Right ventricle myocardium superior (tissue), 1 donor: ENCODE results near the gene PCNT. TPM values are rescaled to one million over a fixed set of nuclear protein-coding genes. Genes with fewer than 3 reads are reported as not detected.
A peak's percentile ranks its signal among the peaks of the same experiment; 100 is the strongest.
"Not testable (repeated sequence)": the region's sequence is repeated elsewhere in the genome, so short reads cannot be mapped to it uniquely, and the experiment has no call there.

Source experiments
- ATAC-seq: fragments of 200-7000 bp; cut with Tn5 transposase; one replicate; pipeline ENCODE4 v1.9.1; 2020; ENCODE audit warnings: mild to moderate bottlenecking; ENCODE audit not compliant: poor library complexity
- DNase-seq: peaks from one replicate; pipeline ENCODE4 v3.0.0-alpha.2; 2020
- intact Hi-C: fragments of 100-400 bp; cut with DNase I; formaldehyde crosslinking; loops from one replicate; pipeline ENCODE4 v1.11.2; 2022
- total RNA-seq: library from RNA; stranded (reverse); fragmentation: NEBNext Ultra II Directional; extraction: Animal tissue kit (Norgen Biotek cat#: 25700); gene quantifications from one replicate; pipeline ENCODE4 v1.2.1, GENCODE V29; 2021
- donor health status: DM: no; HTN: yes; CAD: no; lungs with severe emphysema.

The PCNT gene
- total RNA-seq, 1 donor from 2014 or later, result 28.9 TPM

DNA sequence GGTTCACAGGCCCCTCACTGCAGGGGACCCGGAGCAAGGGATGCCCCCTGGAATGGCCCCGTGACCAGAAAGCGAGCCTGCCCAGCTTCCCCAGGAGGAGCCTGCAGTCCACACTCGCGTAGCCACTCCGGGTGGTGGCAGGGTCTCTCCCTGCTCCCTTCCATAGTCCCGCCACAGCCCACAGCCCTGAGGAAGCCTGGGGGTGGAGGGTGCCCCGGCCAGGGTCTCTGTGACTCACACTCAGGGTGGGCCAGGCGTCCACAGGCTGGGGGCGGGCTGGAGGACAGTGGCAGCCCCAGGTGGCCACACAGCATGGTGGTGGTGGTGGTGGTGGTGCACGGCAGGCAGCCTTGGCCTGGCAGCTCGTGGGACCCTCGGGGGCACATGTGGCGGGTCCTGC lies 22.2 kb upstream of the PCNT start:
- ATAC-seq (no peak), DNase-seq (no peak)
- intact Hi-C loops, result no loop called here

DNA sequence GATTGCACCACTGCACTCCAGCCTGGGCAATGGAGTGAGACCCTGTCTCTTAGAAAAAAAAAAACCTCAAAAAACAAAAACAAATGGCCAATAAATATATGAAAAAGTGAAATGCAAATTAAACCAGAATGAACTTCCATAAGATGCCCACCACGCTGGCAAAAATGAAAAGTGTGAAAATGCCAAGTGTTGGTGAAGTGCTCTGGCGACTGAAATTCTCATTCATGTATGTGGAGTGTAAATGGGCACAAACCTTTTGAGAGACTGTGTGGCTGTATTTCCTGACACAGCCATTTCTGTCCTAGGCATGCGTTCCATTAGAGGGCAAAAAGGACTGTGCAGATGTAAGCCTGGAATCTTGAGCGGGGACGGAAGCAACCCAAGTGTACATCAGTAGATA lies 19.5 kb upstream of the PCNT start:
- intact Hi-C loops, result no loop called here
- ATAC-seq, result no peak

DNA sequence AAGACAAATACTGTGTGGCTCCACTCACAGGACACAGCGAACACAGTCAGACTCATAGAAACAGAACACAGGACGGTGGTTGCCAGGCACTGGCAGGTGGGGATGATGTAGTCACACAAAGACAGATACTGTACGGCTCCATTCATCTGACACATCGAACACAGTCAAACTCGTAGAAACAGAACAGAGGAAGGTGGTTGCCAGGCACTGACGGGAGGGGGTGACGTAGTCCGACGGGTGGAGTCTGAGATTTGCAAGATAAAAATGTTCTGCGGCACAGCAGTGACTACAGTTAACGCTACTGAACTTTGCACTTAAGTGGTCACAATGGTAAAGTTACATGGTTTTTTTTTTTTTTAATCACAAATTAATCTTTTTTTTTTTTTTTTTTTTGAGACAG lies 19.0 kb upstream of the PCNT start:
- intact Hi-C loops, result no loop called here
- ATAC-seq (no peak), DNase-seq (peak; percentile 15)

More for the DNA sequence above, 19.5 kb upstream of the PCNT start:
- peak; percentile 0 for DNase-seq

DNA sequence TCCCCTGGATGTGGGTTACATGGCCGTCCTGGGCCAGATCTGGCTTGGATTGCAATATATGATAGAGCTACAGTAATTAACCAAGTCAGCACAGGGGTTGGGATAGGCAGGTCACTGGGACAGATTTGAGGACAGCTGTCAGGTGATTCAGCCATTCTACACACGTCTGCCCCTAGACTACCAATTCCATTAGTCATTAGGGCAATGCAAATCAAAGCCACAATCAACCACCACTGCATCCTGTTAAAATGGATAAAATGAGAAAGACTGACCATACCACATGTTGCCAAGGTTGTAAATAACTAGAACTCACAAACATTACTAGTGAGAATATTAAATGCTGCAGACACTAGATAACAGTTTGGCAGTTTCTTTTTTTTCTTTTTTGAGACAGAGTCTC lies 16.3 kb upstream of the PCNT start:
- DNase-seq (peak; percentile 5), ATAC-seq (no peak)
- intact Hi-C loops, result no loop called here

DNA sequence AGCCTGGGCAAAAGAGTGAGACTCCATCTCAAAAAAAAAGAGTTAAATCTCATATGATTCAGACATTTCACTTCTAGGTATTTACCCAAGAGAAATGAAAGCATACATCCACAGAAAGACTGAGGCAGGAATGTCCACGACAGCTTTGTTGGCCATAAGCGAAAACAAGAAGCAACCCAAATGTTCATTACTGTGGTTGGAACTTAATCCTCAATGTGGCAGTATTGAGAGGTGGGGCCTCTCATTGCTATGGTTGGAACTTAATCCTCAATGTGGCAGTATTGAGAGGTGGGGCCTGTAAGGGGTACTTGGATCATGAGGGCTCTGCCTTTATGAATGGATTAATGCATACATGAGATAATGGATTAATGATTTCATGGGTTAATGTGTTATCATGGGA lies 15.5 kb upstream of the PCNT start:
- no peak for DNase-seq
- intact Hi-C loops, result no loop called here
- no peak for ATAC-seq

DNA sequence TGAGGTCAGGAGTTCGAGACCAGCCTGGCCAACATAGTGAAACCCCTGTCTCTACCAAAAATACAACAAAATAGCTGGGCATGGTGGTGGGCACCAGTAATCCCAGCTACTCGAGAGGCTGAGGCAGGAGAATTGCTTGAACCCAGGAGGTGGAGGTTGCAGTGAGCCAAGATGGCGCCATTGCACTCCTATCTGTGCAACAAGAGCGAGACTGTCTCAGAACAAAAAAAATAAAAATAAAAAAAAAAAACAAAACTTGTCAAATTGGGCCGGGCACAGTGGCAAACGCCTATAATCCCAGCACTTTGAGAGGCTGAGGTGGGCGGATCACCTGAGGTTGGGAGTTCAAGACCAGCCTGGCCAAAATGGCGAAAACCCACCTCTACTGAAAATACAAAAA lies 13.7 kb upstream of the PCNT start:
- intact Hi-C loops, ATAC-seq, DNase-seq: not testable (repeated sequence)

DNA sequence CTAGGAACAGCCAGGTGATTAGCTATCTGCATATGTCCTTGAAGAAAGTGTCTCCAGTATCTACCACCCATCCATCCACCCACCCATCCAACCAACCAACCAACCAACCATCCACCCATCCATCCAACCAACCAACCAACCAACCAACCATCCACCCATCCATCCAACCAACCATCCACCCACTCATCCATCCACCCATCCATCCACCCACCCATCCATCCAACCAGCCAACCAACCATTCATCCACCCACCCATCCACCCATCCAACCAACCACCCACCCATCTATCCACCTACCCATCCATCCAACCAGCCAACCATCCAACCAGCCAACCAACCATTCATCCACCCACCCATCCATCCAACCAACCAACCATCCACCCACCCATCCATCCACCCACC lies 12.4 kb upstream of the PCNT start:
- no peak for ATAC-seq
- intact Hi-C loops, result no loop called here

DNA sequence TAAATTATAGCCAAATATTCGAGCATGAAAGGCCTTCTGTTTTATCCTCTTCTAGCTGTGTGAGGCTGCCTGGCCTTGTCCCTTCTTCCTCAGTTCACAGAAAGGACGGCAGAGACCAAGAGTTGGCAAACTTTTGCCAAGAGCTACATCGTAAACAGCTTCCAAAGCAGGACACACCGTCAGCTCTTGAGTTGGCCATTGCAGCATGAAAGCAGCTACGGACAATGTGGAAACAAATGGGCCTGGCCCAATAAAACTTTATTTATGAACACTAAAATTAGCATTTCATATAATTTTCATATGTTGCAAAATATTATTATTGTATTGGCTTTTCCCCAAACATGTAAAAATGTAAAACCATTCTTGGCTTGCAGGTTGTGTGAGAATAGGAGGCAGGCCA lies 11.0 kb upstream of the PCNT start:
- DNase-seq, result no peak
- ATAC-seq, result no peak
- intact Hi-C loops, result no loop called here

More for the DNA sequence above, 12.4 kb upstream of the PCNT start:
- DNase-seq, result no peak

DNA sequence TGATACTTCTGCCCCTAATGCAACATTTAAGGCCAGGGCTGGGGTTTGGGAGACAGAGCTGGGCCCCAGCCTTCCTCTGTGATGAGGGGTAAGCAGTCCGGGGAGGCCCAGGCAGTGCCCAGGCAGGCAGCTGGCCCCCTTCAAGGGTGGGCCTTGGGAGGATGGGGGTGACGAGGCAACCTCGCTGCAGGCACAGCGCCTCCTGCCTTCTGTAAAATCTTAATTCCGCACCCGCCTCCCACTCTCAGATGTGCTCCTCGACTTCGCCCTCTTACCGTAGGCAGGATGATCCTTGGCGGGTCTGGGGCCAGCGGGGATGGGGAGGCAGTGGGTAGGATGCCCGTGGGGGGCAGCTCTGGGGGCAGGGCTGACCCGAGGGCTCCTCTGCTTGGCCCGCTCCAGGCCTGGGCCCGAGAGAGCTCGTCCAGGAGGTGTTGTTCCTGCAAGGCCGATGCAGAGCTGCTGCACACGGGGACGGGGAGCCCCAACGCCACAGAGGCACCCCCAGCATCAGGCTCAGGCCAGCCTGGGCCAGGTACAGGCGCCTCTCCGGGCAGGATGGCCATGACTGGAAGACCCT lies 9.4 kb upstream of the PCNT start:
- intact Hi-C loops, result no loop called here

DNA sequence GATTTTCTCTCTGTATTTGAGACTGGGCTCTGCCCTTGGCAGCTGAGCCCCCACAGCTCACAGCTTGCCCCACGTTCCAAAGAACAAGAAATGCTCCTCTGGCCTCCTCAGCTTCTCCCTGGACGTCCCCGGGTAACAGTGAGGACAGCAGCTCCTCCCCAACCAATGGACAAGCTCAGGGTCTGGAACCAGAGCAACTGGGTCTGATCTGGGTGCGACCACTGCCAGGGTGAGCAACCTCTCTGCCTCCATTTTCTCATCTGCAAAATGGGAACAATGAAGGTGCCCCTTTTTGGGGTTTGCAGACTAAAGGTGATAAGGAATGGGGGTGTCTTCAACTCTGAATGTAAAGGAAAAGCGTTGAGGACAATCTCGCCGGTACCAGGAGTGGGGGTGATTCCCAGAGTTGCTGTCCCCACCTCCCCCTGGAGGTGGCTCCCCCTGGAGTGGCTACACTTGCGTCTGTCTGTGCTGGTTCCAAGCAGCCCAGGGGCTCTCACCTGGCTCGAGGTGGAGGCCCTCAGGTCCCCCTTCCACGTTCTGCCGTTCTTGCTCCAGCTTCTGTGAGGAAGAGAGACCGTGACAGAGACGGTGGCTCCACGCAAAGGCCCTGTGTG lies 7.1 kb upstream of the PCNT start:
- no peak for DNase-seq
- intact Hi-C loops, result no loop called here
- no peak for ATAC-seq

More for the DNA sequence above, 9.4 kb upstream of the PCNT start:
- ATAC-seq (no peak), DNase-seq (no peak)

DNA sequence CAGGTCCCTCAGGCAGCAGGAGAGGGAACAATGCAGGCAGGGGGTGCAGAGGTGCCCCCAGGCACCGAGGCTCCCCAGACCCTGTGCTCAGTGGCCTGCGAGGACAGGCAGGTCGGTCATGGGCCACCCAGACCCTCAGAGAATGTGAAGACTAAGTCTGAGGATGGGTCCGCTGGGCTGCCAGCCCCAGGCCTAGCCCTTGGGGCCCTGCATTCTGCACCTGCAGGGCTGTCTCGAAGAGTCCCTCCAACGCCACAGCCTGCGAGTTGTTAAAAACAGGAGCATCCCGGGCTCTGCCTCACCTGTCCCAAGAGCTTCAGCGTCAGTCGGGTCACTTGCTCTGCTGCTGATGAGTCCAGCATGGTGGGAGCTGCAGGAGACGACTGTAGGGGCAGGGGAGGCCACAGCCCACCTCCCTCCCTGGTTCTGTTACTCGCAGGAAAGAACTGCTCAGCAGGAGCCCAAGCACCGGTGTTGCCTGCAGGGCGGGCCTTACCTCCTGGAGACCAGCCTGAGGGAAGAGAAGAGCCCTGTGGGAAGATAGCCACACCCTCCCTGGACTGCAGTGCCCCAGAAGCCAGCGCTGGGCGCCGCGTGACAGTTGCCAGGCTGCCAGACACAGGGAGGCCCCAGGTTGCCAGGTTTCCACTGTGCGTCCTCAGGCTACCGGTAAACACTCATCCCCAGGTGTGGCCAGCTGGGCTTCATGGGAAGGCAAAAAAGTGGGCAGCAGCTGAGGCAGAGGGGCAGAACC lies 6.1 kb upstream of the PCNT start:
- intact Hi-C loops, result no loop called here
- ATAC-seq (peak; percentile 88), DNase-seq (peak; percentile 75)

DNA sequence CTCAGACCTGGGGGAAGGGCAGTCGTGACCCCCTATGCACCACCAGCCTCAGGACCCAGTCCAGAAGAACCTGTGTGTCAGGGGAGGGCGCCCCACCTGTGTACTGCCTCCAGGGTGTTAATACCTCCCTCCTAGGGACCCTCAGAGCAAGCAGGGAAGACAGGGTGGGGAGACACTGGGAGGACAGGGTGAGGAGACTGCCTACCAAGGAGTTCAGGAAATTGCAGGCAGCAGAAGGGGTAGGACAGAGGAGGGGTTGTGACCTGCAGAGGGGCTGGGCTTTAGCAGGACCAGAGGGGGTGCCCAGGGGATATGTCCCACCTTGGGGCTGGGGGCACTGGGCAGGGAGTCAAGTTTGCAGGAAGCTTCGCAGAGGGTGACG lies 5.5 kb upstream of the PCNT start:
- ATAC-seq, result no peak

DNA sequence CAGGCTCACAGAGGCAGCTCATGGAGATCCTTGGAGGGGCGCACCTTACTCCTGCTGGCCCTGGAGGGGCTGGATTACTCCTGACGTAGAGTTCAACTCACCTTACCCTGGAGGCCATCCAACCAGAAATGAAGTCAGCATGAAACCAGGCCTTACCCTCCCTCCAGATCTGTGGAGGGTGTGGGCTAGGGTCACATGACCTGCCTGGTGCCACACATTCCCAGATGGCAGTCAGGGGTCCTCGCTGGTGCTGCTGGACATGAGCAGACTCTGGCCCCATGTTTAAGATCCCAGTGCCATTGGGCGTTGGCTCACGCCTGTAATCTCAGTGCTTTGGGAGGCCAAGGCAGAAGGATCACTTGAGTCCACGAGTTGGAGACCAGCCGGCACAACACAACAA lies 4.8 kb upstream of the PCNT start:
- DNase-seq (peak; percentile 10), ATAC-seq (no peak)
- intact Hi-C loops, result no loop called here

More for the DNA sequence above, 5.5 kb upstream of the PCNT start:
- DNase-seq, result no peak
- intact Hi-C loops, result no loop called here

DNA sequence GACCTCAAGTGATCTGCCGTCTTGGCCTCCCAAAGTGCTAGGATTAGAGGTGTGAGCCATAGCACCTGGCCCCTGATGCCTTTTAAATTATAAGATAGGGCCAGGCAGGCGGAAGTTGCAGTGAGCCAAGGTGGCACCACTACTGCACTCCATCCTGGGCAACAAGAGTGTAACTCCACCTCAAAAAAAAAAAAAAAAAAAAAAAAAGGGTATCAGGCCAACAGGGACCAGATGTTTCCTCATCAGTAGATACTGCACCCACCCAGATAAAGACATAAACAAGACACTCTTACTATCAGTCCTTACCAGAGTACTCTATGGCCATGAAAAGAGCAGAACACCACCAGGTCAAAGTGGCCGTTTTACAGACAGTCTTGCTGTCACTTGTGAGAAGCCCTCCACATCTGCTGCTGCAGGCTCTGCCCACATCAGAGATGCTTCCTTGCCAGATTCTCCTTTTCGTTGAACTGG lies 3.6 kb upstream of the PCNT start:
- no peak for DNase-seq
- intact Hi-C loops, result no loop called here
- no peak for ATAC-seq

DNA sequence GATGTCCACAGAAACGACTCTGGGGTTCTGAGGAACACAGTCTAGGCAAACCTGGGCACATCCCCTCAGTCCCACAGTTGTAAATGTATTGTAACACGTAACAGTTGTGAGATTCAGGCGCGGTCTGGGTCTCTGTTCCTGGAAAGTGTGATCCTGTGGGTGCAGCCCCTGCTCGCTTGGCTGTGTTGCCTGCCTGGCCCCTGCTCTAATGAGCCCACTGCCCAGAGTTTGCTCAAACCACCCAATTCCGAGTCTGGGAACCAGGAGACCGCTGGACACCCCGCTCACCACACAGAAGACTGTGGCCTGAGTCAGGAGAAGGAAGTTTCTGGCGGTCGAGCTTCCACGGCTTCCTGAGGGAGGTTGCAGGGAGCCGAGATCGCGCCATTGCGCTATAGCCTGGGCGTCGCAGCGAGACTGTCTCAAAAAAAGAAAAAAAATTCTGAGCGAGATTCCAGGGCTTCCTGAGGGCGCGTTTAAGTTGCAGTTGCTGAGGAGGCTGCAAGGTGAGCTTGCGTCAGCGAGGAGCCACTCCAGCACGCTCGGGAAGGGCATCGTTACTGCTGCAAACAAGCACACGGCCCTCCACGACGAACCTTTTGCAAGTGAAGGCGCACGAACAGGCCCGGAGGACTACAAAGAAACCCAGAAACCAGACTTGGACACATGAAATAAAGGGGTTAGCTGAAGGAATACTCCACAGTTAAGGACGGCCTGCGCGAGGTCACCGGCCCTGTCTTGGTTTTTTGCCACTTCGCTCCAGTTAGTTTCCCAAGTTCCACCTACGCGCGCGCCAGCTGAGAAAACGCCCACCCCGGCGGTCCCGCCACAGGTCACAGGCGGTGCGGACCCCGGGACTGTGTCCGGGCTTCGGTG lies 1.4 kb upstream of the PCNT start:
- intact Hi-C loops, result no loop called here
- DNase-seq, result peak; percentile 46

DNA sequence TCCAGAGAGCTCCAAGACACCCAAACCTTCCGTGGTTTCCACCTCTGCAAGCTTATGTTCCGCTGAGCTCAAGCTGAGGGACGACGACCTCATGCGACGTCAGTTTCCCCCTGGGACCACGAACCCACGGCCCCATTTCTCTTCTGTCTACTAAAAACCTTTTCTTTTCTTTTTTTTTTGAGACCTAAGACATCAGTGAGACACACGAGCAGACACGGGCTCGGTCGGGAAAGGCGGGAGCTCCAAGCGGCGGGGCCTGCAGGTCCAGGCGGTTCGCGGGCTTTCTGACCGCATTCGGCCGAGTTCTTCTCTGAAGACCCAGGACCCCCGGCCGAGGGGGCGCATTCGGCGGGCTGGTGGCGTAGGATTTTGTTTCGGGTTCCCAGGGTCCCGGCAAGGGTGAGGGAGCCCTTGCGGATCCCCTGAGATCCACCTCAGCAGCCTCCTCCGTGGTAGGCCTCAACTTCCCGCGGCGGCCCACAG lies 688 bp upstream of the PCNT start:
- intact Hi-C loops, result no loop called here
- no peak for ATAC-seq

More for the DNA sequence above, 1.4 kb upstream of the PCNT start:
- no peak for ATAC-seq

DNA sequence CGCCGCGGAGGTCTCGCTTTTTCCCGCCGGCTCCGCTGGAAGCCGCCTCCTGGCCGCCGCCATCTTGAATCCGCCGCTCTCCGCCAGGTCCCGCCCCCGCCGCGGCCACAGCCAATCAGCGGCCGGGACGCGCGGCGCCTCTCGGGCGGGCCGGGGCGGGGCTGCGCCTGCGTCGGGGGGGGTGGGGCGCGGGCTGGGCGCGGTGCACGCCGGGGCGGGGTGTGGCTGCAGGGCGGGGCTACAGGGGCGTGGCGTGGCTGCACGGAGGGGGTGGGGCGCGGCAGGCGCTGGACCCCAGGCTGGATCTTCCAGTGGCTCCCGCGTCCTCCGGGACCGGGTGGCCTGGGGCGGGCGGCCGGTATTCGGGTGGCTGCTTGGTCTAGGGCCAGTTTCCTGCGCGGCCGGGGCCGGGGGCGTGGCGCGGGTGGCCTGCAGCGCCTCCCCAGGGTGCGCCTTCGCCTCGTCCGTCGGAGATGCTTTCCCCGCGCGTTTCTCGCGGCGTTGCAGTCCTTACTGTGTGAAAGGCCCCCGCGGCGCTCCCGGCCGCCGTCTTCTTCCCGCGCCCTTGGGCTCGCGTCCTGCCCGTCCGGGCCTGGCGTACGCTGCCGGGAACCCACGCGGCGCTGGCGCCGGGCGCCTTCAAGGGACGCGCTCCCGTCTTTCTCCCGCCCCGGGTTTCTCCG lies 575 bp downstream of the PCNT start:
- DNase-seq, result peak; percentile 90
- intact Hi-C loops, result loop anchor here (2.0 kb wide), 1 partner anchor 40 kb away; the partner anchor contains the start of gene MCM3AP
- ATAC-seq, result peak; percentile 93

More for the DNA sequence above, 688 bp upstream of the PCNT start:
- DNase-seq, result no peak
